Stimulated activated CD8-positive, alpha-beta memory T cell treated with anti-CD3 and anti-CD28 coated beads, Interleukin-2, amount 100 ng/mL, for 1 hour (primary cell): ENCODE measurements around the gene EHD1.

Source experiments
- DNase-seq, 2 donors: peaks; one replicate each; pipeline ENCODE4 v3.0.0-alpha.2; 2020; ENCODE audit warnings: low read depth in 2 of 2

Gene EHD1

GRCh38 chr11:64878494-64879243 lies at the start of gene EHD1:
TSS of gene EHD1 (minus strand) at chr11:64878621. CDS start at chr11:64878464, 157 bp downstream.
- DNase-seq: peak; percentile 99 to 100

- no peak for DNase-seq
Measured at GRCh38 chr11:64926689-64927088, 48.3 kb upstream of the EHD1 start.

- DNase-seq: no peak
Measured at GRCh38 chr11:64925536-64926436, 47.4 kb upstream of the EHD1 start.

GRCh38 chr11:64924910-64925284 lies 46.5 kb upstream of the EHD1 start:
- DNase-seq: no peak

GRCh38 chr11:64923944-64924909 lies 45.8 kb upstream of the EHD1 start, which contains the start of gene PPP2R5B:
TSS of gene PPP2R5B (plus strand) at chr11:64924689. CDS start at chr11:64925735, 1,046 bp downstream.
- DNase-seq: peak; percentile 71 to 83

GRCh38 chr11:64923151-64923661 lies 44.8 kb upstream of the EHD1 start:
- DNase-seq: no peak

- DNase-seq: no peak
Measured at GRCh38 chr11:64921384-64921783, 43.0 kb upstream of the EHD1 start.

- no peak for DNase-seq
Measured at GRCh38 chr11:64920124-64920523, 41.7 kb upstream of the EHD1 start.

- DNase-seq: no peak
Measured at GRCh38 chr11:64919627-64920026, 41.2 kb upstream of the EHD1 start.

GRCh38 chr11:64918017-64918416 lies 39.6 kb upstream of the EHD1 start:
- no peak for DNase-seq

- DNase-seq: no peak
Measured at GRCh38 chr11:64917663-64917995, 39.2 kb upstream of the EHD1 start.

- DNase-seq: peak; percentile 96 to 98
Measured at GRCh38 chr11:64916775-64917662, 38.6 kb upstream of the EHD1 start, which contains the start of gene ATG2A. TSS of gene ATG2A (minus strand) at chr11:64917209. CDS start at chr11:64917135, 74 bp downstream.

GRCh38 chr11:64916040-64916774 lies 37.8 kb upstream of the EHD1 start:
- DNase-seq: peak; percentile 12 to 17

GRCh38 chr11:64915376-64915887 lies 37.0 kb upstream of the EHD1 start:
- DNase-seq: no peak

GRCh38 chr11:64914123-64914522 lies 35.7 kb upstream of the EHD1 start:
- DNase-seq: no peak

- DNase-seq: no peak
Measured at GRCh38 chr11:64913171-64913727, 34.8 kb upstream of the EHD1 start.

GRCh38 chr11:64911689-64912088 lies 33.3 kb upstream of the EHD1 start:
- DNase-seq: no peak

- no peak for DNase-seq
Measured at GRCh38 chr11:64911142-64911541, 32.7 kb upstream of the EHD1 start.

GRCh38 chr11:64910451-64911093 lies 32.2 kb upstream of the EHD1 start:
- DNase-seq: no peak
